ENCODE data around the gene UST.

- TF ChIP-seq CTCF (conservative IDR thresholded peaks at IDR 0.05; ENCODE audit: low read length) (no peak), EZH2phosphoT487 (IDR thresholded peaks at IDR 0.05; ENCODE audit: borderline replicate concordance) (no peak)
Observed at GRCh38 chr6:148981515-148981914, 234.7 kb downstream of the UST start.

All from Loucy (cell line).